ENCODE data around the gene B2M. TPM values are rescaled to one million over a fixed set of nuclear protein-coding genes. Genes with fewer than 3 reads are reported as not detected.

The B2M gene
- total and polyA plus RNA-seq, 2 of the 13 experiments (the other 11 are each of a cell fraction or from before 2014, with no cell fraction given) = 784 to 857 TPM

DNA sequence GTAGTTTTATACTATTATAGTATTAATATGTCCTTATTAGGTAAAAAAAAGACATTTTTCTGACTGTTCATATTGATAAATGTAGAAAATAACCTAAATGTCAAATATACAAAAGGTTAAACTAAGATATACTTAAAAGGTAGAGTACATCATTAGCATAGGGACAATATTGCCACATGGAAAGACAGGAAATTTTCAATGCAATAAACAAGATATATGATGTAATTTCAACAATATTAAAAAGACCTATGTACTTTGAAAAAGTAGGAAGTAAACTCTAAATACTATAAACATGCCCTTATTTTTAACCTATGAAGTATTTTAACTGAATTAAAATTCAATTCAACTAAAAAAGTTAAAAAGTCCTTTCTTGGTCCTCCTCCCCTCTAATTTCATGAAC, 49.7 kb upstream of the B2M start (continued):
- TF ChIP-seq KIAA2018 (CRISPR knock-in tag; IDR thresholded peaks at IDR 0.05; ENCODE audit: borderline replicate concordance) (no peak), EP300 (IDR thresholded peaks at IDR 0.05; ENCODE audit: low read depth in 2 of 2, low read length in 2 of 2) (no peak), EP300 (CRISPR knock-in tag; IDR thresholded peaks at IDR 0.05; ENCODE audit: borderline replicate concordance) (no peak), SATB2 (CRISPR knock-in tag; IDR thresholded peaks at IDR 0.05) (no peak), ZNF446 (CRISPR knock-in tag; IDR thresholded peaks at IDR 0.05) (no peak), SOX5 (CRISPR knock-in tag; IDR thresholded peaks at IDR 0.05; ENCODE audit: borderline replicate concordance) (no peak), XBP1 (CRISPR knock-in tag; IDR thresholded peaks at IDR 0.05) (no peak)
- TF ChIP-seq, protein P1, sequence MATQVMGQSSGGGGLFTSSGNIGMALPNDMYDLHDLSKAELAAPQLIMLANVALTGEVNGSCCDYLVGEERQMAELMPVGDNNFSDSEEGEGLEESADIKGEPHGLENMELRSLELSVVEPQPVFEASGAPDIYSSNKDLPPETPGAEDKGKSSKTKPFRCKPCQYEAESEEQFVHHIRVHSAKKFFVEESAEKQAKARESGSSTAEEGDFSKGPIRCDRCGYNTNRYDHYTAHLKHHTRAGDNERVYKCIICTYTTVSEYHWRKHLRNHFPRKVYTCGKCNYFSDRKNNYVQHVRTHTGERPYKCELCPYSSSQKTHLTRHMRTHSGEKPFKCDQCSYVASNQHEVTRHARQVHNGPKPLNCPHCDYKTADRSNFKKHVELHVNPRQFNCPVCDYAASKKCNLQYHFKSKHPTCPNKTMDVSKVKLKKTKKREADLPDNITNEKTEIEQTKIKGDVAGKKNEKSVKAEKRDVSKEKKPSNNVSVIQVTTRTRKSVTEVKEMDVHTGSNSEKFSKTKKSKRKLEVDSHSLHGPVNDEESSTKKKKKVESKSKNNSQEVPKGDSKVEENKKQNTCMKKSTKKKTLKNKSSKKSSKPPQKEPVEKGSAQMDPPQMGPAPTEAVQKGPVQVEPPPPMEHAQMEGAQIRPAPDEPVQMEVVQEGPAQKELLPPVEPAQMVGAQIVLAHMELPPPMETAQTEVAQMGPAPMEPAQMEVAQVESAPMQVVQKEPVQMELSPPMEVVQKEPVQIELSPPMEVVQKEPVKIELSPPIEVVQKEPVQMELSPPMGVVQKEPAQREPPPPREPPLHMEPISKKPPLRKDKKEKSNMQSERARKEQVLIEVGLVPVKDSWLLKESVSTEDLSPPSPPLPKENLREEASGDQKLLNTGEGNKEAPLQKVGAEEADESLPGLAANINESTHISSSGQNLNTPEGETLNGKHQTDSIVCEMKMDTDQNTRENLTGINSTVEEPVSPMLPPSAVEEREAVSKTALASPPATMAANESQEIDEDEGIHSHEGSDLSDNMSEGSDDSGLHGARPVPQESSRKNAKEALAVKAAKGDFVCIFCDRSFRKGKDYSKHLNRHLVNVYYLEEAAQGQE (IDR thresholded peaks at IDR 0.05; ENCODE audit: borderline replicate concordance in 1 of 2, low read depth in 1 of 2, low read length in 2 of 2) = no peak
- TF ChIP-seq, protein P2, sequence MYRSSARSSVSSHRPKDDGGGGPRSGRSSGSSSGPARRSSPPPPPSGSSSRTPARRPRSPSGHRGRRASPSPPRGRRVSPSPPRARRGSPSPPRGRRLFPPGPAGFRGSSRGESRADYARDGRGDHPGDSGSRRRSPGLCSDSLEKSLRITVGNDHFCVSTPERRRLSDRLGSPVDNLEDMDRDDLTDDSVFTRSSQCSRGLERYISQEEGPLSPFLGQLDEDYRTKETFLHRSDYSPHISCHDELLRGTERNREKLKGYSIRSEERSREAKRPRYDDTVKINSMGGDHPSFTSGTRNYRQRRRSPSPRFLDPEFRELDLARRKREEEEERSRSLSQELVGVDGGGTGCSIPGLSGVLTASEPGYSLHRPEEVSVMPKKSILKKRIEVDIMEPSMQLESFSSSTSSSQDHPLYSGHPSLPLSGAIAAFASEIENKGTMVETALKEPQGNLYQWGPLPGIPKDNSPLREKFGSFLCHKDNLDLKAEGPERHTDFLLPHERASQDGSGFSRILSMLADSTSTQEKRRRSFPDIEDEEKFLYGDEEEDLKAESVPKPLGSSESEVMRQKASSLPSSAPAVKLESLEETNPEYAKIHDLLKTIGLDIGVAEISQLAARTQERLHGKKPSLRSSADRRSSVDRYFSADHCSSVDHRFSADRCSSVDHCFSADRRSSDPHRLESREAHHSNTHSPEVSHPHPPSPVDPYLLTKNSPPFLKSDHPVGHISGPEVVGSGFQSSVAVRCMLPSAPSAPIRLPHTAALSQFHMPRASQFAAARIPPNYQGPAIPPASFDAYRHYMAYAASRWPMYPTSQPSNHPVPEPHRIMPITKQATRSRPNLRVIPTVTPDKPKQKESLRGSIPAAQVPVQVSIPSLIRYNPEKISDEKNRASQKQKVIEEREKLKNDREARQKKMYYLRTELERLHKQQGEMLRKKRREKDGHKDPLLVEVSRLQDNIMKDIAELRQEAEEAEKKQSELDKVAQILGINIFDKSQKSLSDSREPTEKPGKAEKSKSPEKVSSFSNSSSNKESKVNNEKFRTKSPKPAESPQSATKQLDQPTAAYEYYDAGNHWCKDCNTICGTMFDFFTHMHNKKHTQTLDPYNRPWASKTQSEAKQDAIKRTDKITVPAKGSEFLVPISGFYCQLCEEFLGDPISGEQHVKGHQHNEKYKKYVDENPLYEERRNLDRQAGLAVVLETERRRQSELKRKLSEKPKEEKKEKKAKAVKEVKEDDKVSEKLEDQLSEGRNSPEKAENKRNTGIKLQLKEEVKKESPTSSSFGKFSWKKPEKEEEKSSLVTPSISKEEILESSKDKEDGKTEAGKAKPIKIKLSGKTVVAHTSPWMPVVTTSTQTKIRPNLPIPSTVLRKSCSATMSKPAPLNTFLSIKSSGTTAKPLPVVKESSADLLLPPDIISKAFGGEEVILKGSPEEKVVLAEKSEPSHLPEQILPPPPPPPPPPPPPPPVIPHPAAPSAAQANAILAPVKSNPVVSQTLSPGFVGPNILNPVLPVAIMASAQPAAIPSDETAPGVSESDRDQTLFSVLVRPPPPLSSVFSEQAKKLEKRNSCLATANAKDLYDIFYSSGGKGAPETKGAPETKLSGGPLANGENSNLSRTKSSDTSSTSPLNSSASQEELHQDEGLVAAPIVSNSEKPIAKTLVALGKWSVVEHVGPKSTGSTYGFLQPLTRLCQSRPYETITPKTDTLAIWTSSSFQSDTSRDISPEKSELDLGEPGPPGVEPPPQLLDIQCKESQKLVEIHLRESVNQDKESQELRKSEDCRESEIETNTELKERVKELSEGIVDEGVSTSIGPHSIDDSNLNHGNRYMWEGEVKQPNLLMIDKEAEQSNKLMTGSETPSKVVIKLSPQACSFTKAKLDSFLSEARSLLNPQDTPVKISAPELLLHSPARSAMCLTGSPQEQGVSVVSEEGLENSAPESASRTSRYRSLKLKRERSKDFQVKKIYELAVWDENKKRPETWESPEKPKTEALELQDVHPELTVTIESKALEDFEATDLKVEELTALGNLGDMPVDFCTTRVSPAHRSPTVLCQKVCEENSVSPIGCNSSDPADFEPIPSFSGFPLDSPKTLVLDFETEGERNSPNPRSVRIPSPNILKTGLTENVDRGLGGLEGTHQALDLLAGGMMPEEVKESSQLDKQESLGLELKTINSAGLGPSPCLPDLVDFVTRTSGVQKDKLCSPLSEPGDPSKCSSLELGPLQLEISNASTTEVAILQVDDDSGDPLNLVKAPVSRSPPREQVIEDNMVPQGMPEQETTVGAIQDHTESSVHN (CRISPR knock-in tag; IDR thresholded peaks at IDR 0.05) = no peak
